ENCODE results near the gene KCNAB1. TPM values are rescaled to one million over a fixed set of nuclear protein-coding genes. Genes with fewer than 3 reads are reported as not detected.

The KCNAB1 gene
- total RNA-seq, 2 donors from 2014 or later, result 0.49 to 0.81 TPM

DNA sequence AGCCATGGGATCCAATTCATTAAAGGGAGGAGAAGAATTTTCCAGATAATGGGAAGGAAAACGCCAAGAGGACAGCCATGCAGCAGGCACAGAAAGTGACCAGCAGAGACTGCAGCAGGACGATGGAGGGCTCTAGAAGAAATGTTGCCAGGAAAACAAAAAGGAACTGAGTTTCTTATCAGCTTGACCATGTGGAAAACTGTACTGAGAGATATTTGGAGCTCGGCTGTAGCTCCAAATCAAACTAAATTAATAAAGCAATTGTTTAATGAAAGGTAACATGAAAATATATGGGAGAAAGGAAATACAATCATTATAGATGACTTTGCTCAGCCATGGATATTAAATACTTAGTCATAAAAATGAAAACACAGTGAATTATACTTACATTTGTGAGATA lies 370.8 kb downstream of the KCNAB1 start:
- no peaks in the 10 kb centered on the region for H3K36me3 Mint-ChIP-seq (ENCODE audit: low read depth)
- Histone ChIP-seq H3K4me1 (ENCODE audit: control insufficient read depth, insufficient read depth, low read length) (no peaks in the 10 kb centered on the region), H3K27ac (ENCODE audit: low read depth, low read length) (no peak overlapping the region), H3K9me3 (ENCODE audit: control insufficient read depth, low read length) (peaks cover 6% of the 10 kb centered on the region), H3K36me3 (ENCODE audit: control insufficient read depth, insufficient read depth, low read length) (no peaks in the 10 kb centered on the region), H3K27me3 (ENCODE audit: control insufficient read depth, insufficient read depth, low read length, poor library complexity, severe bottlenecking) (no peaks in the 10 kb centered on the region), H3K9ac (ENCODE audit: extremely low read depth, low read length, poor library complexity, severe bottlenecking) (no peak overlapping the region), H3K4me3 (ENCODE audit: low read length) (no peak overlapping the region)
- peaks cover 2% of the 10 kb centered on the region for H3K4me1 Mint-ChIP-seq
- TF ChIP-seq, protein P1, sequence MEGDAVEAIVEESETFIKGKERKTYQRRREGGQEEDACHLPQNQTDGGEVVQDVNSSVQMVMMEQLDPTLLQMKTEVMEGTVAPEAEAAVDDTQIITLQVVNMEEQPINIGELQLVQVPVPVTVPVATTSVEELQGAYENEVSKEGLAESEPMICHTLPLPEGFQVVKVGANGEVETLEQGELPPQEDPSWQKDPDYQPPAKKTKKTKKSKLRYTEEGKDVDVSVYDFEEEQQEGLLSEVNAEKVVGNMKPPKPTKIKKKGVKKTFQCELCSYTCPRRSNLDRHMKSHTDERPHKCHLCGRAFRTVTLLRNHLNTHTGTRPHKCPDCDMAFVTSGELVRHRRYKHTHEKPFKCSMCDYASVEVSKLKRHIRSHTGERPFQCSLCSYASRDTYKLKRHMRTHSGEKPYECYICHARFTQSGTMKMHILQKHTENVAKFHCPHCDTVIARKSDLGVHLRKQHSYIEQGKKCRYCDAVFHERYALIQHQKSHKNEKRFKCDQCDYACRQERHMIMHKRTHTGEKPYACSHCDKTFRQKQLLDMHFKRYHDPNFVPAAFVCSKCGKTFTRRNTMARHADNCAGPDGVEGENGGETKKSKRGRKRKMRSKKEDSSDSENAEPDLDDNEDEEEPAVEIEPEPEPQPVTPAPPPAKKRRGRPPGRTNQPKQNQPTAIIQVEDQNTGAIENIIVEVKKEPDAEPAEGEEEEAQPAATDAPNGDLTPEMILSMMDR (conservative IDR thresholded peaks at IDR 0.05), result no peak
- H3K27ac Mint-ChIP-seq, result no peak overlapping the region
- no peak for DNase-seq
- WGBS, 2 experiments (ENCODE audit: insufficient coverage in 1 of 2, insufficient read length in 1 of 2), result 87 to 88% methylated on average over 2 to 3 of the region's 3 CpGs
- peaks cover 6% of the 10 kb centered on the region for H3K9me3 Mint-ChIP-seq
- no peak overlapping the region for H3K4me3 Mint-ChIP-seq
- no peaks in the 10 kb centered on the region for H3K27me3 Mint-ChIP-seq (ENCODE audit: insufficient read depth)

DNA sequence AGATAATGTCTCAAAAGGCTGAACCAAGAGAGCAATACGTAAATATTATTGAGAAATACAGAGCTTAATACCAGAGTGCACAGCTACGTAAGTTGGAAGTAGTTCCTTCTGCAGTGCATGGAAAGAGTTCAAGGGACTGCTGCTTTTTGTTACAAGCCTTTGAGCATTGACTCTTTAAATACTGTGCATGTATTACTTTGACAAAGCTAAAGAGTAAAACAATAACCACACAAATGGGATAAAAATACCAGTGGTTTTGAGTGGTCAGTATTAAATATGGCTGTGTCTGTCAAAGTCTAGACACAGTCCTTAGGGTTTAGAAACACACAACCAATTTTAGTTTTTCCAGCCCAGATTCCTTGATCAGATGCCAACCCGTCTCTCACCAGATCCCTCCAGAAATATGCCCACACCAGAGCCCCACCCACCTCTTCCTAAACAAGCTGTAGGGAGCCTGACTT lies 372.5 kb downstream of the KCNAB1 start:
- peaks cover 2% of the 10 kb centered on the region for H3K4me1 Mint-ChIP-seq
- H3K27me3 Mint-ChIP-seq (ENCODE audit: insufficient read depth), result no peaks in the 10 kb centered on the region
- no peaks in the 10 kb centered on the region for H3K36me3 Mint-ChIP-seq (ENCODE audit: low read depth)
- Histone ChIP-seq H3K9ac (ENCODE audit: extremely low read depth, low read length, poor library complexity, severe bottlenecking) (no peak overlapping the region), H3K27ac (ENCODE audit: low read depth, low read length) (no peak overlapping the region), H3K4me3 (ENCODE audit: low read length) (no peak overlapping the region), H3K4me1 (ENCODE audit: control insufficient read depth, insufficient read depth, low read length) (no peaks in the 10 kb centered on the region), H3K9me3 (ENCODE audit: control insufficient read depth, low read length) (peaks cover 6% of the 10 kb centered on the region), H3K27me3 (ENCODE audit: control insufficient read depth, insufficient read depth, low read length, poor library complexity, severe bottlenecking) (no peaks in the 10 kb centered on the region), H3K36me3 (ENCODE audit: control insufficient read depth, insufficient read depth, low read length) (no peaks in the 10 kb centered on the region)
- 89 to 90% methylated on average over 2 to 3 of the region's 3 CpGs for WGBS, 2 experiments (ENCODE audit: insufficient coverage in 1 of 2, insufficient read length in 1 of 2)
- peaks cover 12% of the 10 kb centered on the region for H3K9me3 Mint-ChIP-seq
- DNase-seq, result no peak
- TF ChIP-seq, protein P1 (conservative IDR thresholded peaks at IDR 0.05), result no peak
- no peak overlapping the region for H3K4me3 Mint-ChIP-seq
- H3K27ac Mint-ChIP-seq, result no peak overlapping the region

DNA sequence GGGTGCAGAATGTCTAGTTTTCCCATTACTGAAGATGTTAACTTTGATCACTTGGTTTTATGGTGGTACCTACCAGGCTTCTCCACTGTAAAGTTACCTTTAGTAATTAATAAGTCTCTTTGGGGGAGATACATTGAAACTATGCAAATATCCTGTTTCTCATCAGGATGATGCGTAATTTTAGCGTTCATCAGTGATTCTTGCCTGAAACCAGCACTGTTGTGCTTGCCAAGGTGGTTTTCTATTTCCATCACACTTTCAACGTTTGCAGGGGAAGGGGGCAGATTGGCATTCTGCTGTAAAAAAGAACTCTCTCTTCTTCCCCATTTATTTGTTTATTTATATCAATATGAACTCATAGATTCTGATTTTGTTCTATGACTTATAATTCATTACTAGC lies 373.5 kb downstream of the KCNAB1 start:
- no peak overlapping the region for H3K4me3 Mint-ChIP-seq
- peaks cover 12% of the 10 kb centered on the region for H3K9me3 Mint-ChIP-seq

More for the DNA sequence above, 373.5 kb downstream of the KCNAB1 start:
- no peak overlapping the region for H3K27ac ChIP-seq (ENCODE audit: low read depth, low read length)
- no peak overlapping the region for H3K9ac ChIP-seq (ENCODE audit: extremely low read depth, low read length, poor library complexity, severe bottlenecking)
- Mint-ChIP-seq H3K36me3 (ENCODE audit: low read depth) (no peaks in the 10 kb centered on the region), H3K27ac (no peak overlapping the region), H3K27me3 (ENCODE audit: insufficient read depth) (no peaks in the 10 kb centered on the region), H3K4me1 (peaks cover 2% of the 10 kb centered on the region)
- peaks cover 6% of the 10 kb centered on the region for H3K9me3 ChIP-seq (ENCODE audit: control insufficient read depth, low read length)
- no peak for DNase-seq
- no peaks in the 10 kb centered on the region for H3K36me3 ChIP-seq (ENCODE audit: control insufficient read depth, insufficient read depth, low read length)
- TF ChIP-seq, protein P1 (conservative IDR thresholded peaks at IDR 0.05), result no peak
- WGBS, 2 experiments (ENCODE audit: insufficient coverage in 1 of 2, insufficient read length in 1 of 2), result 89 to 100% methylated on average over 2 to 3 of the region's 3 CpGs
- no peak overlapping the region for H3K4me3 ChIP-seq (ENCODE audit: low read length)
- no peaks in the 10 kb centered on the region for H3K4me1 ChIP-seq (ENCODE audit: control insufficient read depth, insufficient read depth, low read length)
- H3K27me3 ChIP-seq (ENCODE audit: control insufficient read depth, insufficient read depth, low read length, poor library complexity, severe bottlenecking), result no peaks in the 10 kb centered on the region

All from endodermal cell (in vitro differentiated cells).